ENCODE measurements around the gene MTCL1.

The MTCL1 gene

DNA sequence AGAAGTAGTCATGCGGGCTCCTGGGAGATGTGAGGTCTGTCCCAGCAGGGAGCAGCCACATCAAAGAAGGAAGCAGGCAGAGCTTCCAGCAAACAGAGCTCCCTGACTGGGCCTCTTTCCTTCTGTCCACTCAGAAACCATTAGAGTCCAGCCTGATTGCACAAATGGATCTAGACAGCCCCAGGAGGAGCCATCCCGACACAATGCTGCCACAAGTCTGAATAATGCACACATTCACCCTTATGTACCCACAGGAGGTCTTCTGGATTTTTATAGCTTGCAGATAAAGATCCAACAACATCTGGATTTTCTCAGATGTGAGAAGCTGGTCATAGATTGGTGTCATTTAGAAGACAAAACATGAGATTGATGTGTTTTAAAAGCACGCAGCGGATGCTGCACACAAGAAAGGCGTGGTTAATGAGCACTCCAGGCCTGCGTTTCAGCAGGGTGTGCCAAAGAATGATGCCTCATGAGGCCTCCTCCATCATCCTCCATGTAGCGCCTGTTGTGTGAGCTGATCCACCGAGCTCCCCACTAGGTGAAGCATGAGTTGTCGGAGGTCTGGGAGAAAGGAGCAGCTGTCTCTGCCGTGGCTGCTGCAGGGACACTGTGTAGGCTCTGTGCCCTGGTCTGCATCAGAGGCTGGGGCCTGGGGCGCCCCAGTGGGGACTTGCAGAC is 60.6 kb downstream of the MTCL1 start:
- H3K36me3 ChIP-seq (ENCODE audit: insufficient read depth, low read length), result peaks cover 39% of the 10 kb centered on the region
- H3K4me3 ChIP-seq (ENCODE audit: low read depth, low read length, poor library complexity, severe bottlenecking), result no peak overlapping the region
- no peak overlapping the region for H3K4me2 ChIP-seq (ENCODE audit: low read length)
- H3K9ac ChIP-seq (ENCODE audit: low read length), result no peak overlapping the region
- TF ChIP-seq EZH2 (IDR thresholded peaks at IDR 0.05; ENCODE audit: borderline replicate concordance, low read length), result no peak
- TF ChIP-seq, protein P1, sequence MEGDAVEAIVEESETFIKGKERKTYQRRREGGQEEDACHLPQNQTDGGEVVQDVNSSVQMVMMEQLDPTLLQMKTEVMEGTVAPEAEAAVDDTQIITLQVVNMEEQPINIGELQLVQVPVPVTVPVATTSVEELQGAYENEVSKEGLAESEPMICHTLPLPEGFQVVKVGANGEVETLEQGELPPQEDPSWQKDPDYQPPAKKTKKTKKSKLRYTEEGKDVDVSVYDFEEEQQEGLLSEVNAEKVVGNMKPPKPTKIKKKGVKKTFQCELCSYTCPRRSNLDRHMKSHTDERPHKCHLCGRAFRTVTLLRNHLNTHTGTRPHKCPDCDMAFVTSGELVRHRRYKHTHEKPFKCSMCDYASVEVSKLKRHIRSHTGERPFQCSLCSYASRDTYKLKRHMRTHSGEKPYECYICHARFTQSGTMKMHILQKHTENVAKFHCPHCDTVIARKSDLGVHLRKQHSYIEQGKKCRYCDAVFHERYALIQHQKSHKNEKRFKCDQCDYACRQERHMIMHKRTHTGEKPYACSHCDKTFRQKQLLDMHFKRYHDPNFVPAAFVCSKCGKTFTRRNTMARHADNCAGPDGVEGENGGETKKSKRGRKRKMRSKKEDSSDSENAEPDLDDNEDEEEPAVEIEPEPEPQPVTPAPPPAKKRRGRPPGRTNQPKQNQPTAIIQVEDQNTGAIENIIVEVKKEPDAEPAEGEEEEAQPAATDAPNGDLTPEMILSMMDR (IDR thresholded peaks at IDR 0.05; ENCODE audit: low read length), result no peak
- no peaks in the 10 kb centered on the region for H3K4me1 ChIP-seq (ENCODE audit: insufficient read depth, low read length, severe bottlenecking)
- no peaks in the 10 kb centered on the region for H3F3A ChIP-seq (ENCODE audit: insufficient read depth, low read length)
- H4K20me1 ChIP-seq (ENCODE audit: insufficient read depth, low read length), result no peaks in the 10 kb centered on the region
- H3K79me2 ChIP-seq (ENCODE audit: insufficient read depth, low read length), result no peaks in the 10 kb centered on the region
- H3K27ac ChIP-seq (ENCODE audit: low read depth, low read length, poor library complexity, severe bottlenecking), result no peak overlapping the region
- H3K27me3 ChIP-seq (ENCODE audit: insufficient read depth, low read length), result no peaks in the 10 kb centered on the region
- no peaks in the 10 kb centered on the region for H3K9me2 ChIP-seq (ENCODE audit: low read depth, low read length)
- no peak overlapping the region for H2AFZ ChIP-seq (ENCODE audit: low read length)
- H3K9me3 ChIP-seq (ENCODE audit: low read length), result peaks cover 12% of the 10 kb centered on the region

DNA sequence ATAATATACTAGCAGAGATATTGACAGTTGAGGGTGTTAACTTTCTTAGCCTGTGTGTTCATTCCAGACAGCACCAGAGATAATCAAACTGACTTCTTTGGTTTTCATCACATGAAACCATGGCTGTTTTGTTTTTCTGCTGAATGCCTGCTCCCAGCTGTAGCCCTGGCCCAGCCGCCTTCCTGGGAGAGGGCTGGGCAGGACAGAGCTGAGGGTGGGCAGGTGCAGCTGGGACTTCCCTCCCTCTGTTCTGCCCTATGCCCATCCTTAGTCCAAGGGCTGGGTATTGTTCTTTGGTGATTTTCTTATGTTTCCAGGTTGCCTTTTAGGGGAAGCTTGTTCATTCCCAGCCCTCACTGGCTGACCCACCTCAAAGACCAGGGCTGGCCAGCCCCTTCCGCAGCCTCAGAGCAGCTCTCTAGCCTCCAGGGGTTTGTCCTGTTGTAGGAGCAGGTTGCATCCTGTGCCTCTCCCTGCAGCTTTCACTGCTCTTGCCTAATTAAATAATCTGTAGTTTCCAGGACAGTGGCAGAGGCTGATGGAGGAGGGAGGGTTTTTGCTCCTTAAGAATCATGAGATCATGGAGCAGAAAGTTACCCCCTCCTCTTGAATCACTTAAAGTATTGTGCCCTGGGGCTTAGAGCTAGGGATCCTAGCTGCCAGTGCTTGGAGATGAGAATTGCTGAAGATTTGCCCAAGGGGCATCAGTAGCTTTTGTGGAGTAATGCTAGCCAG is 61.4 kb downstream of the MTCL1 start:
- Histone ChIP-seq H3K79me2 (ENCODE audit: insufficient read depth, low read length) (no peaks in the 10 kb centered on the region), H2AFZ (ENCODE audit: low read length) (no peak overlapping the region), H4K20me1 (ENCODE audit: insufficient read depth, low read length) (no peaks in the 10 kb centered on the region), H3K9me2 (ENCODE audit: low read depth, low read length) (no peaks in the 10 kb centered on the region), H3K4me3 (ENCODE audit: low read depth, low read length, poor library complexity, severe bottlenecking) (no peak overlapping the region), H3K4me2 (ENCODE audit: low read length) (no peak overlapping the region), H3K9ac (ENCODE audit: low read length) (no peak overlapping the region), H3K27ac (ENCODE audit: low read depth, low read length, poor library complexity, severe bottlenecking) (no peak overlapping the region), H3K9me3 (ENCODE audit: low read length) (peaks cover 6% of the 10 kb centered on the region), H3F3A (ENCODE audit: insufficient read depth, low read length) (no peaks in the 10 kb centered on the region), H3K4me1 (ENCODE audit: insufficient read depth, low read length, severe bottlenecking) (no peaks in the 10 kb centered on the region), H3K27me3 (ENCODE audit: insufficient read depth, low read length) (no peaks in the 10 kb centered on the region), H3K36me3 (ENCODE audit: insufficient read depth, low read length) (peaks cover 33% of the 10 kb centered on the region)
- TF ChIP-seq, protein P1 (IDR thresholded peaks at IDR 0.05; ENCODE audit: low read length), result no peak
- TF ChIP-seq EZH2 (IDR thresholded peaks at IDR 0.05; ENCODE audit: borderline replicate concordance, low read length), result no peak

DNA sequence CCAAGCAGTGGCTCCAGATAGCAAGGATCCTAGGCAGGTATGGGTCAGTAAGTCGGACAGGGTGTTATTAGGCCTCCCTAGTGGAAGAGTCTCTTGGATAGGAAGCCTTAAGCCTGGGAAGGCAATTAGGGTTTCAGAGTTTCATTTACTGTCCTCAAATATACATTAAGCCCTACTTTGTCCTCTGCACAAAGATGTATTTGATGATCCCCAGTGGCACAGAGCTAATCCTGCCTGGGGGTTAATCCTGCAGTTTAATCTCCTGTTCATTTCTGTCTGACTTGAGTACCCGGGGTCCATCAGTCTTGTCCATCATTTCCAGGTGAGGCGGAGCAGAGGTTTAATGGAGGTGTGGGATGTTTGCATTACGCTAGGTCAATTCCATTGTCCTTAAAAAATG is 62.0 kb downstream of the MTCL1 start:
- H3K36me3 ChIP-seq (ENCODE audit: insufficient read depth, low read length), result peaks cover 31% of the 10 kb centered on the region
- no peaks in the 10 kb centered on the region for H3F3A ChIP-seq (ENCODE audit: insufficient read depth, low read length)
- H4K20me1 ChIP-seq (ENCODE audit: insufficient read depth, low read length), result no peaks in the 10 kb centered on the region
- H3K9me3 ChIP-seq (ENCODE audit: low read length), result no peaks in the 10 kb centered on the region; the same call in 1 of the 2 replicates
- no peaks in the 10 kb centered on the region for H3K79me2 ChIP-seq (ENCODE audit: insufficient read depth, low read length)
- H3K27ac ChIP-seq (ENCODE audit: low read depth, low read length, poor library complexity, severe bottlenecking), result no peak overlapping the region
- H3K9ac ChIP-seq (ENCODE audit: low read length), result no peak overlapping the region
- H3K4me3 ChIP-seq (ENCODE audit: low read depth, low read length, poor library complexity, severe bottlenecking), result no peak overlapping the region
- no peak overlapping the region for H2AFZ ChIP-seq (ENCODE audit: low read length)
- H3K4me1 ChIP-seq (ENCODE audit: insufficient read depth, low read length, severe bottlenecking), result no peaks in the 10 kb centered on the region
- no peak overlapping the region for H3K4me2 ChIP-seq (ENCODE audit: low read length)
- no peaks in the 10 kb centered on the region for H3K9me2 ChIP-seq (ENCODE audit: low read depth, low read length)
- TF ChIP-seq, protein P1 (IDR thresholded peaks at IDR 0.05; ENCODE audit: low read length), result no peak
- no peak for TF ChIP-seq EZH2 (IDR thresholded peaks at IDR 0.05; ENCODE audit: borderline replicate concordance, low read length)
- no peaks in the 10 kb centered on the region for H3K27me3 ChIP-seq (ENCODE audit: insufficient read depth, low read length)
